WTC11 (cell line): ENCODE data around the gene ADA.

ENCODE experiments used
- TF ChIP-seq, protein P1 (sequence below): sonication (generic); formaldehyde crosslinking; IDR thresholded peaks from 2 replicates; pipeline ENCODE4 v1.8.0; 2023; ENCODE audit warnings: missing genetic modification reagents, mild to moderate bottlenecking, borderline replicate concordance
- TF ChIP-seq, protein P2 (sequence below): sonication (generic); formaldehyde crosslinking; IDR thresholded peaks from 2 replicates; pipeline ENCODE4 v1.8.1; 2022; ENCODE audit warnings: low read depth, missing genetic modification reagents, borderline replicate concordance

DNA sequence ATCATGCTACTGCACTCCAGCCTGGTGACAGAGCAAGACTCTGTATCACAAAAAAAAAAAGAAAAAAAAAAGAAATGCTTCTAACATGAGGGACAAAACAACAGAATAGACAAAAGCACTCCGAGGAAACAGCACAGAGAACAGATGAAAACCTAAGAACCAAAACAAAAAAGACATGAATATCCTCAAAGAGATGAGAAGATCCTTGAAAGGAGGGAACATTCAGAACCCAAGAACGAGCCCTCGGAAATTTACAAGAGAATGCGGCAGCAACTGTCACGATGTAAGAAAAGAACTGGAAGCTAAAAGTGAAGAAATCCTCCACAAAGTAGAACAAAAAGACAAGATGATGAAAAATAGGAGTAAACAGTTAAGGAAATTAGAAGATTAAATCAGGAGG lies 21.2 kb downstream of the ADA start:
- TF ChIP-seq, protein P1, sequence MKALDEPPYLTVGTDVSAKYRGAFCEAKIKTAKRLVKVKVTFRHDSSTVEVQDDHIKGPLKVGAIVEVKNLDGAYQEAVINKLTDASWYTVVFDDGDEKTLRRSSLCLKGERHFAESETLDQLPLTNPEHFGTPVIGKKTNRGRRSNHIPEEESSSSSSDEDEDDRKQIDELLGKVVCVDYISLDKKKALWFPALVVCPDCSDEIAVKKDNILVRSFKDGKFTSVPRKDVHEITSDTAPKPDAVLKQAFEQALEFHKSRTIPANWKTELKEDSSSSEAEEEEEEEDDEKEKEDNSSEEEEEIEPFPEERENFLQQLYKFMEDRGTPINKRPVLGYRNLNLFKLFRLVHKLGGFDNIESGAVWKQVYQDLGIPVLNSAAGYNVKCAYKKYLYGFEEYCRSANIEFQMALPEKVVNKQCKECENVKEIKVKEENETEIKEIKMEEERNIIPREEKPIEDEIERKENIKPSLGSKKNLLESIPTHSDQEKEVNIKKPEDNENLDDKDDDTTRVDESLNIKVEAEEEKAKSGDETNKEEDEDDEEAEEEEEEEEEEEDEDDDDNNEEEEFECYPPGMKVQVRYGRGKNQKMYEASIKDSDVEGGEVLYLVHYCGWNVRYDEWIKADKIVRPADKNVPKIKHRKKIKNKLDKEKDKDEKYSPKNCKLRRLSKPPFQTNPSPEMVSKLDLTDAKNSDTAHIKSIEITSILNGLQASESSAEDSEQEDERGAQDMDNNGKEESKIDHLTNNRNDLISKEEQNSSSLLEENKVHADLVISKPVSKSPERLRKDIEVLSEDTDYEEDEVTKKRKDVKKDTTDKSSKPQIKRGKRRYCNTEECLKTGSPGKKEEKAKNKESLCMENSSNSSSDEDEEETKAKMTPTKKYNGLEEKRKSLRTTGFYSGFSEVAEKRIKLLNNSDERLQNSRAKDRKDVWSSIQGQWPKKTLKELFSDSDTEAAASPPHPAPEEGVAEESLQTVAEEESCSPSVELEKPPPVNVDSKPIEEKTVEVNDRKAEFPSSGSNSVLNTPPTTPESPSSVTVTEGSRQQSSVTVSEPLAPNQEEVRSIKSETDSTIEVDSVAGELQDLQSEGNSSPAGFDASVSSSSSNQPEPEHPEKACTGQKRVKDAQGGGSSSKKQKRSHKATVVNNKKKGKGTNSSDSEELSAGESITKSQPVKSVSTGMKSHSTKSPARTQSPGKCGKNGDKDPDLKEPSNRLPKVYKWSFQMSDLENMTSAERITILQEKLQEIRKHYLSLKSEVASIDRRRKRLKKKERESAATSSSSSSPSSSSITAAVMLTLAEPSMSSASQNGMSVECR (CRISPR knock-in tag) = no peak
- TF ChIP-seq, protein P2, sequence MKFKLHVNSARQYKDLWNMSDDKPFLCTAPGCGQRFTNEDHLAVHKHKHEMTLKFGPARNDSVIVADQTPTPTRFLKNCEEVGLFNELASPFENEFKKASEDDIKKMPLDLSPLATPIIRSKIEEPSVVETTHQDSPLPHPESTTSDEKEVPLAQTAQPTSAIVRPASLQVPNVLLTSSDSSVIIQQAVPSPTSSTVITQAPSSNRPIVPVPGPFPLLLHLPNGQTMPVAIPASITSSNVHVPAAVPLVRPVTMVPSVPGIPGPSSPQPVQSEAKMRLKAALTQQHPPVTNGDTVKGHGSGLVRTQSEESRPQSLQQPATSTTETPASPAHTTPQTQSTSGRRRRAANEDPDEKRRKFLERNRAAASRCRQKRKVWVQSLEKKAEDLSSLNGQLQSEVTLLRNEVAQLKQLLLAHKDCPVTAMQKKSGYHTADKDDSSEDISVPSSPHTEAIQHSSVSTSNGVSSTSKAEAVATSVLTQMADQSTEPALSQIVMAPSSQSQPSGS (CRISPR knock-in tag) = no peak
